Liver (tissue), 9 donors: ENCODE data around the gene FN1. TPM values are rescaled to one million over a fixed set of nuclear protein-coding genes. Genes with fewer than 3 reads are reported as not detected.

ENCODE experiments used
- DNase-seq: peaks from one replicate; pipeline ENCODE4 v3.0.0-alpha.2; 2017; ENCODE audit warnings: low spot score
- H3K27ac ChIP-seq, 2 donors: one replicate each; pipeline ENCODE4 v1.7.0; 2013; ENCODE audit warnings: inconsistent platforms in 2 of 2, low read length in 2 of 2, control low read depth in 1 of 2, low read depth in 1 of 2, mild to moderate bottlenecking in 1 of 2
- H3K27me3 ChIP-seq, 4 donors: one replicate each; pipeline versions ENCODE4 v1.6.1 to v1.7.0; 2013; ENCODE audit warnings: low read length in 3 of 4, inconsistent platforms in 1 of 4, mild to moderate bottlenecking in 1 of 4, moderate library complexity in 1 of 4; ENCODE audit not compliant: control insufficient read depth in 4 of 4, insufficient read depth in 4 of 4
- H3K36me3 ChIP-seq, 4 donors: one replicate each; pipeline versions ENCODE4 v1.6.1 to v1.7.0; 2013; ENCODE audit warnings: low read length in 3 of 4, mild to moderate bottlenecking in 3 of 4, low read depth in 1 of 4, moderate library complexity in 1 of 4; ENCODE audit not compliant: control insufficient read depth in 4 of 4, insufficient read depth in 3 of 4
- H3K4me1 ChIP-seq, 4 donors: one replicate each; pipeline versions ENCODE4 v1.6.1 to v1.7.0; 2013; ENCODE audit warnings: low read length in 3 of 4, mild to moderate bottlenecking in 3 of 4, moderate library complexity in 1 of 4; ENCODE audit not compliant: control insufficient read depth in 4 of 4, insufficient read depth in 4 of 4
- H3K4me3 ChIP-seq, 3 donors: one replicate each; pipeline versions ENCODE4 v1.6.1 to v1.7.0; 2013; ENCODE audit warnings: low read length in 3 of 3, control low read depth in 1 of 3, low read depth in 1 of 3, mild to moderate bottlenecking in 1 of 3
- H3K9ac ChIP-seq, 2 donors: one replicate each; pipeline ENCODE4 v1.7.0; 2013; ENCODE audit warnings: low read length in 2 of 2, mild to moderate bottlenecking in 2 of 2, moderate library complexity in 2 of 2, control low read depth in 1 of 2, low read depth in 1 of 2
- H3K9me3 ChIP-seq, 4 donors: one replicate each; pipeline versions ENCODE4 v1.6.1 to v1.7.0; 2013; ENCODE audit warnings: low read length in 3 of 4; ENCODE audit not compliant: control insufficient read depth in 4 of 4
- FOXA1 ChIP-seq: IDR thresholded peaks from 2 replicates; pipeline ENCODE4 v1.6.1; 2016; ENCODE audit warnings: antibody characterized with exemption
- FOXA2 ChIP-seq: IDR thresholded peaks from 2 replicates; pipeline ENCODE4 v1.6.1; 2016; ENCODE audit warnings: antibody characterized with exemption
- GABPA ChIP-seq, 2 donors: IDR thresholded peaks in 1 of 2; conservative IDR thresholded peaks in 1 of 2; 2 replicates each; pipeline ENCODE4 v1.6.1; 2016; ENCODE audit warnings: antibody characterized with exemption in 2 of 2, mild to moderate bottlenecking in 1 of 2, moderate library complexity in 1 of 2
- HNF4A ChIP-seq, 2 donors: conservative IDR thresholded peaks; 2 replicates each; pipeline ENCODE4 v1.6.1; 2016; ENCODE audit warnings: antibody characterized with exemption in 2 of 2, mild to moderate bottlenecking in 2 of 2
- JUND ChIP-seq, 2 donors: IDR thresholded peaks; 2 replicates each; pipeline ENCODE4 v1.6.1; 2016; ENCODE audit warnings: antibody characterized with exemption in 2 of 2
- NR2F2 ChIP-seq: IDR thresholded peaks from 2 replicates; pipeline ENCODE4 v1.6.1; 2016; ENCODE audit warnings: antibody characterized with exemption
- RAD21 ChIP-seq, 2 donors: IDR thresholded peaks; 2 replicates each; pipeline ENCODE4 v1.6.1; 2016; ENCODE audit warnings: antibody characterized with exemption in 2 of 2, mild to moderate bottlenecking in 2 of 2
- SP1 ChIP-seq: IDR thresholded peaks from 2 replicates; pipeline ENCODE4 v1.6.1; 2018; ENCODE audit warnings: antibody characterized with exemption, mild to moderate bottlenecking
- TAF1 ChIP-seq: conservative IDR thresholded peaks from 2 replicates; pipeline ENCODE4 v1.6.1; 2016; ENCODE audit warnings: antibody characterized with exemption, mild to moderate bottlenecking
- YY1 ChIP-seq: IDR thresholded peaks from 2 replicates; pipeline ENCODE4 v1.6.1; 2016; ENCODE audit warnings: antibody characterized with exemption, mild to moderate bottlenecking
- WGBS: extraction: QIAGEN DNeasy Blood & Tissue Kit; methylation state at CpG from one replicate; pipeline ENCODE4 v1.1.7; 2013; 5-methylcytosine and 5-hydroxymethylcytosine counted together
- polyA plus RNA-seq, 2 donors: library from polyadenylated mRNA; stranded (reverse) in 1 of 2; unstranded in 1 of 2; fragments of 200-250 nt in 1 of 2; fragments of >200 nt in 1 of 2; fragmentation: Nextera tagmentation in 1 of 2; extraction: Ambion mirVana in 1 of 2; gene quantifications; one replicate each; pipeline versions ENCODE4 v1.2.1 to v1.2.3, GENCODE V29; 2013 to 2015
- total RNA-seq, 2 donors: library from RNA; depleted of rRNA; stranded (reverse); fragments of >200 nt; gene quantifications; one replicate each; pipeline ENCODE4 v1.2.3, GENCODE V29; 2014
- TF ChIP-seq, protein P1 (sequence below): fragments of 150-350 bp; IDR thresholded peaks from 2 replicates; pipeline ENCODE4 v1.5.1; 2017; ENCODE audit warnings: improper control_type of control experiment, low read depth, low read length; ENCODE audit not compliant: missing input control
- TF ChIP-seq, protein P2 (sequence below): IDR thresholded peaks from 2 replicates; pipeline ENCODE4 v1.6.1; 2016; ENCODE audit warnings: antibody characterized with exemption
- TF ChIP-seq, protein P3 (sequence below): IDR thresholded peaks from 2 replicates; pipeline ENCODE4 v1.6.1; 2016; ENCODE audit warnings: antibody characterized with exemption, mild to moderate bottlenecking
- donor health status: healthy.
- donor health status: healthy.
- donor health status: healthy.
- donor health status: healthy.
- donor health status: healthy.

FN1 gene
- total and polyA plus RNA-seq, 4 donors = 545 to 1,402 (median 837) TPM

DNA sequence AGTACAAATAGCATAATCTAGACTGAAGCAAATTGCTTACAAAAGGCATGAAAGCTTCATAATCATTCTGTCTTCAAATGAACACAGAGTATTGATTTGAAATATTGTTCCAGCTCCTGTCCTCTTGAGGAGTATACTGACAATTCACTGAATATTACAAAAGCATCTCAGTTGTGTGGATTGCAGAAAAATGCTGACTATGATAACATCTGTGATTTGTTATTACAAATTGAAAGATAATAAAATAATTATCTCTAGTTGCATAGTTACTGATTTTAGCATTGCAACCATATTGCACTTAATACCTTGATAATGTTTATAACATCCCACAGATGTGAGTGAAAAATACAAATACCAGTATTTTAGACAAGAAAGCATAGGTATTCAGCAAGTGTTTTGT, 49.2 kb upstream of the FN1 start:
- no peak for DNase-seq
- Histone ChIP-seq H3K4me1 (no peaks in the 10 kb centered on the region), H3K9ac (no peak overlapping the region), H3K27ac (no peak overlapping the region), H3K27me3 (no peaks in the 10 kb centered on the region), H3K9me3 (no peaks in the 10 kb centered on the region), H3K4me3 (no peak overlapping the region), H3K36me3 (no peaks in the 10 kb centered on the region)
- TF ChIP-seq YY1 (no peak), GABPA (IDR thresholded peaks at IDR 0.05 in 1 of 2, conservative IDR thresholded peaks at IDR 0.05 in 1 of 2) (no peak), FOXA2 (no peak), FOXA1 (no peak), HNF4A (conservative IDR thresholded peaks at IDR 0.05) (no peak)
- TF ChIP-seq, protein P1, sequence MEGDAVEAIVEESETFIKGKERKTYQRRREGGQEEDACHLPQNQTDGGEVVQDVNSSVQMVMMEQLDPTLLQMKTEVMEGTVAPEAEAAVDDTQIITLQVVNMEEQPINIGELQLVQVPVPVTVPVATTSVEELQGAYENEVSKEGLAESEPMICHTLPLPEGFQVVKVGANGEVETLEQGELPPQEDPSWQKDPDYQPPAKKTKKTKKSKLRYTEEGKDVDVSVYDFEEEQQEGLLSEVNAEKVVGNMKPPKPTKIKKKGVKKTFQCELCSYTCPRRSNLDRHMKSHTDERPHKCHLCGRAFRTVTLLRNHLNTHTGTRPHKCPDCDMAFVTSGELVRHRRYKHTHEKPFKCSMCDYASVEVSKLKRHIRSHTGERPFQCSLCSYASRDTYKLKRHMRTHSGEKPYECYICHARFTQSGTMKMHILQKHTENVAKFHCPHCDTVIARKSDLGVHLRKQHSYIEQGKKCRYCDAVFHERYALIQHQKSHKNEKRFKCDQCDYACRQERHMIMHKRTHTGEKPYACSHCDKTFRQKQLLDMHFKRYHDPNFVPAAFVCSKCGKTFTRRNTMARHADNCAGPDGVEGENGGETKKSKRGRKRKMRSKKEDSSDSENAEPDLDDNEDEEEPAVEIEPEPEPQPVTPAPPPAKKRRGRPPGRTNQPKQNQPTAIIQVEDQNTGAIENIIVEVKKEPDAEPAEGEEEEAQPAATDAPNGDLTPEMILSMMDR = no peak
- TF ChIP-seq, protein P2, sequence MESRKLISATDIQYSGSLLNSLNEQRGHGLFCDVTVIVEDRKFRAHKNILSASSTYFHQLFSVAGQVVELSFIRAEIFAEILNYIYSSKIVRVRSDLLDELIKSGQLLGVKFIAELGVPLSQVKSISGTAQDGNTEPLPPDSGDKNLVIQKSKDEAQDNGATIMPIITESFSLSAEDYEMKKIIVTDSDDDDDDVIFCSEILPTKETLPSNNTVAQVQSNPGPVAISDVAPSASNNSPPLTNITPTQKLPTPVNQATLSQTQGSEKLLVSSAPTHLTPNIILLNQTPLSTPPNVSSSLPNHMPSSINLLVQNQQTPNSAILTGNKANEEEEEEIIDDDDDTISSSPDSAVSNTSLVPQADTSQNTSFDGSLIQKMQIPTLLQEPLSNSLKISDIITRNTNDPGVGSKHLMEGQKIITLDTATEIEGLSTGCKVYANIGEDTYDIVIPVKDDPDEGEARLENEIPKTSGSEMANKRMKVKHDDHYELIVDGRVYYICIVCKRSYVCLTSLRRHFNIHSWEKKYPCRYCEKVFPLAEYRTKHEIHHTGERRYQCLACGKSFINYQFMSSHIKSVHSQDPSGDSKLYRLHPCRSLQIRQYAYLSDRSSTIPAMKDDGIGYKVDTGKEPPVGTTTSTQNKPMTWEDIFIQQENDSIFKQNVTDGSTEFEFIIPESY = no peak

DNA sequence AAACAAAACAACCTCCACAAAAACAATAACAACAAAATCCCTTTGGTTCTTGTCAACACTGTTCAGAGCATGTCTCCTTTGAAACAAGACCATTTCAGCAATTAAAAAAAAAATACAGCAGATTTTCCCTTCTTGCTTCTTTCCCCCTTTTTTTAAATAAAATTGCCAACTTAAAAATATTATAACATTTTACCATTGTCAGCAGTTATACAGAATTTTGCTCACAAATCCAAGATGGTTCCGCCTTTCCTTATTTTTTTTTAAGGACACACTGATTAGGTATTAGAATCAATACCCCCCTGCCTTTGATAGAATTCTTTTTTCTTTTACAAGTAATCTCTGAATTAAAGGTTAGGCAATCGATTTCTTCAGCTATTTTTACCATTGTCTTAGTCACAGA, 48.7 kb upstream of the FN1 start:
- H3K27me3 ChIP-seq = no peaks in the 10 kb centered on the region
- no peaks in the 10 kb centered on the region for H3K9me3 ChIP-seq
- no peak overlapping the region for H3K9ac ChIP-seq
- DNase-seq = no peak
- WGBS = 87% methylated on average over 2 of the region's 2 CpGs
- no peak overlapping the region for H3K4me3 ChIP-seq
- H3K27ac ChIP-seq = no peak overlapping the region
- H3K4me1 ChIP-seq = no peaks in the 10 kb centered on the region
- no peak for TF ChIP-seq TAF1
- TF ChIP-seq, protein P3, sequence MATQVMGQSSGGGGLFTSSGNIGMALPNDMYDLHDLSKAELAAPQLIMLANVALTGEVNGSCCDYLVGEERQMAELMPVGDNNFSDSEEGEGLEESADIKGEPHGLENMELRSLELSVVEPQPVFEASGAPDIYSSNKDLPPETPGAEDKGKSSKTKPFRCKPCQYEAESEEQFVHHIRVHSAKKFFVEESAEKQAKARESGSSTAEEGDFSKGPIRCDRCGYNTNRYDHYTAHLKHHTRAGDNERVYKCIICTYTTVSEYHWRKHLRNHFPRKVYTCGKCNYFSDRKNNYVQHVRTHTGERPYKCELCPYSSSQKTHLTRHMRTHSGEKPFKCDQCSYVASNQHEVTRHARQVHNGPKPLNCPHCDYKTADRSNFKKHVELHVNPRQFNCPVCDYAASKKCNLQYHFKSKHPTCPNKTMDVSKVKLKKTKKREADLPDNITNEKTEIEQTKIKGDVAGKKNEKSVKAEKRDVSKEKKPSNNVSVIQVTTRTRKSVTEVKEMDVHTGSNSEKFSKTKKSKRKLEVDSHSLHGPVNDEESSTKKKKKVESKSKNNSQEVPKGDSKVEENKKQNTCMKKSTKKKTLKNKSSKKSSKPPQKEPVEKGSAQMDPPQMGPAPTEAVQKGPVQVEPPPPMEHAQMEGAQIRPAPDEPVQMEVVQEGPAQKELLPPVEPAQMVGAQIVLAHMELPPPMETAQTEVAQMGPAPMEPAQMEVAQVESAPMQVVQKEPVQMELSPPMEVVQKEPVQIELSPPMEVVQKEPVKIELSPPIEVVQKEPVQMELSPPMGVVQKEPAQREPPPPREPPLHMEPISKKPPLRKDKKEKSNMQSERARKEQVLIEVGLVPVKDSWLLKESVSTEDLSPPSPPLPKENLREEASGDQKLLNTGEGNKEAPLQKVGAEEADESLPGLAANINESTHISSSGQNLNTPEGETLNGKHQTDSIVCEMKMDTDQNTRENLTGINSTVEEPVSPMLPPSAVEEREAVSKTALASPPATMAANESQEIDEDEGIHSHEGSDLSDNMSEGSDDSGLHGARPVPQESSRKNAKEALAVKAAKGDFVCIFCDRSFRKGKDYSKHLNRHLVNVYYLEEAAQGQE = no peak
- TF ChIP-seq NR2F2 = no peak
- TF ChIP-seq SP1 = no peak
- TF ChIP-seq YY1 = no peak
- TF ChIP-seq FOXA2 = no peak
- TF ChIP-seq, protein P1 = no peak
- no peak for TF ChIP-seq RAD21 (IDR thresholded peaks at IDR 0.05)
- TF ChIP-seq FOXA1 = no peak
- no peak for TF ChIP-seq HNF4A (conservative IDR thresholded peaks at IDR 0.05)
- no peak for TF ChIP-seq GABPA (IDR thresholded peaks at IDR 0.05 in 1 of 2, conservative IDR thresholded peaks at IDR 0.05 in 1 of 2)
- no peak for TF ChIP-seq JUND (IDR thresholded peaks at IDR 0.05)
- H3K36me3 ChIP-seq = no peaks in the 10 kb centered on the region
